DMS53 (cell line): ENCODE results near the gene ATOSB.
A peak's percentile ranks its signal among the peaks of the same experiment; 100 is the strongest.

ENCODE experiments used
- DNase-seq: peaks from one replicate; lab custom pipeline; 2025; lab: John Stamatoyannopoulos, UW

The ATOSB gene

GRCh38 chr9:35112257-35113020 is 3.2 kb downstream of the ATOSB start:
- no peak for DNase-seq

GRCh38 chr9:35111001-35111933 is 4.4 kb downstream of the ATOSB start:
- DNase-seq, result peak; percentile 98

DNA sequence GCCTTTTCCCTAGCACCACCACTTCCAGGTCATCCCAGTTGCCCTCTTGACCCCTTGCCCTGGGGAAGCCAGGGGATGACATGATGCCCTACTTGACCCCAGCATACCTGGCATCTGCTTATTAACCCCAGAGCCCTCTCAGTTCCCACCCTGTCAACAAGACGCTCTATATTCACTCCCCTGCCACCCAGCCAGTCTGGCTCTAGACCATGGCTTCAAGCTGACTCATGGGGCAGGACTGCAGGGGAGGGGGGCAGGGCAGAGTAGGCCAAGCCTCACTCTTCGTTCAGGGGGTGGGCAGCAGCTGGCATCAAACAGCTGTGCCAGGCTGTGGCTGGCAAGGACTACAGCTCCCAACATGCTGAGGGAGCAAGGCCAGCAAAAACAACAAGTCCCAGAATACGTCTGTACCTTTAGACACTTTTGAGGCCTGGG is 5.3 kb downstream of the ATOSB start:
- peak; percentile 28 for DNase-seq

GRCh38 chr9:35108946-35109575 is 6.6 kb downstream of the ATOSB start:
- DNase-seq, result no peak

DNA sequence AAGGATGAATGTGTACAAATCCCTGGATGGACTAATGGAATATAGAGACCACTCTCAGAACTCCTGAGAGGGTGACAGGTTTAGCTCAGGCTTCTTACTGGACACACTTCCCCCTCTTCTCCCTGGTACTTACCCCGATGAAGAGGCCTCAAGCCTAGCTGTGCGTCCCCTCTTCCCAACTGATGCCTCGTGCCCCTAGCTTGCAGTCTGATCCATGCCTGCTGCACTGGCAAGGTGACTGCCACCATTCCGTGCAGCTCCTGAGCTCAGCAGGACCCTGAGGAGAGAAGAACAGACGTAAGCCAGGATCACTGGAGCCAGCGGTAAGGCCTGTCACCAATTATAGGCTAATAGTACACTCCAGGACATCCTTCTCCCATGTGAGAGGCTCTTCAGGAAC is 7.2 kb downstream of the ATOSB start:
- DNase-seq, result no peak

DNA sequence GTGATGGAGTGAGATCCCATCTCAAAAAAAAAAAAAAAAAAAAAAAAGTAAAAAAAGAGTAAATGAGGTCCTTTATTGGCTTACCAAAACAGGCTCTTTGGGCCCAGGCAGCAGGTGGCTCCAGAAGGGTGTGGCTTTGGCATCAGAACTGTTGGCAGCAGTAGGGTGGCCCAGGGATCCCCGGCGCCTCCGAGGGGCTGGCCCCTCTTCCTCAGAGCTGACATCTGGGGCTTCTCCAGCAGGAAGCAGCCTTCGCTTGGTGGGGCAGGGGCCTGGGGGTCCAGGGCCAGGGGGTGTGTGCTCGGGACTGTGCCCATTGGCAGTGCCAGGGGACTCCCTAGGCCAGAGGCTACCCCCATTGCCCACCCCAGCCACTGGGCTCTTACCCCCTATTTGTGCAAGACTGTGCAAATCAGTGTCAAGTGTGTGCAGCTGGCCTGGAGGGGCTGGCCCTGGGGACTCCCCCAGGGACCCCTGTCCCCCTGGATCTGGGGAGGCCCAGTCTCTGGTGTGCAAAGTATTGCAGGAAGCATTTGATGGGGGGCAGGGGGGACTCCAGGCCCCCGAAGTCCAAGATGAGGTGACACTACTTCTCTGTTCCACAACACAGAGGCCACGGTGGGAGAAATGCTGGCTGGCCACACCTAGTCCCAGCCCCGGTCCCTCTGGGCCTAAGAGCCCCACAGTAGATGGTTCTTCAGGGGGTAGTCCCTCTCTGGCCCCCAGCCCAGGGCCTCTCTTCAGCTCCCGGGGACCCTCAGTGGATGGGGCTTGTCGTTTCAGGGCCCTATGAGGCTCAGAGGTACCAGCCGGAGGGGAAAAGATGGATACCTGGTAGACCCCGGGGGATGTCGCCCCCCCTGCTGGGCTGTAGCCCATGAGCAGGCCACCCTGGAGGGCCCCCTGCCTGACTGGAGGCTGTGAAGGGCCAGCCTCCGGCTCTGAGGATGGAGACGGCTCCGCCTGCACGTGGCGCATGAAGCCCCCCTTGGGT is 8.1 kb downstream of the ATOSB start:
- no peak for DNase-seq

DNA sequence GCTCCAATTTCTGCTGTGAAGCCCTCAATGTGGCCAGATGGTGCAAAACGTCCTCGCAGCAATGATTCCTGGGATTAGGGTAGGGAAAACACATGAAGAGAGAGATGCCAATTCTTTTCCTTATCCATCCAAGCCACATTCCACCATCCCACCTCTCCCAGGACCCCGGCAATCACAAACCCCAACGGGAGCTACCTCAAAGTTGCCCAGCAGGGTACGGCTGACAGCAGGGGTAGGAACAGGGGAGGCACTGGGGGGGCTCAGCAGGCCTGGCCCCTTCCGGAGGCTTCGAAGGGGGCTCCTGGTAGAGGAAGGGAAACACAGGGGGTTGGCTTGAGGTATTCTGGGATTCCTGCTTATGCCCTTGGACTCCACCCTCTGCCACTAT is 9.3 kb downstream of the ATOSB start:
- no peak for DNase-seq

DNA sequence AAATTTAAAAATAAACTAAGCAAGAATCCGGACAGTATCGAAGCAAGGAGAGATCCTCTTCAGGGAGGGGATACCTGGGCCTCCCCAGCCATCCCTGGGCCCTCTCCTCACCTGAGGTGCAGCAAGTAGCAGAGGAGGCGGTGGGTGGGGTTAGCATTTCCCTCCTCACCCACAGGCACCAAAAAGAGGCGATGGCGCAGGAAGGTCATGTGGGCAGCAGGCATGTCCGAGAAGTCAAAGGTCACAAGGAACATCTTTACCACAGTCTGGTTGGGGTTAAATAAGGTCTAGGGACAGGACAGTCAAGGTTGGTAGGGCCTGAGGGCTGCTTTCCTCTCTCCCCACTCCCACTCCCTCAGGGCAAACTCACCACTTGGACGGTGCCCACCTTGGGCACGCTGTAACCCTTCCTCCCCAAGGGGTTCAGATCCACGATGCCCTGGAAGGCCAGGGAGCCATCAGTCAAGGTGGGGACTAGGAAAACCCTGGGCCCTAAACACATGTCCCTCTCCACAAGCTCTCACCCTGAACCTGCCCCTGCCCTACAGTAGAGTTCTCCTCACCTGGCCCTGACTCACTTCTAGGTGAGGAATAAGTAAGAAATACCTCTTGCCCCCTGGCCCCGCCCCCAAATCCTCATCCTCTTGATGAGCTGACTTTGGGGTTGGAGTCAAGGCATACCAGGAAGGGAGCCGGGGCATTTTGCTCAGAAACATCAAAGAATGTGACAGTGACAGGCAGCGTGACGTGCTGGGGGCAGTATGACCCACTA is 9.9 kb downstream of the ATOSB start:
- DNase-seq, result no peak

DNA sequence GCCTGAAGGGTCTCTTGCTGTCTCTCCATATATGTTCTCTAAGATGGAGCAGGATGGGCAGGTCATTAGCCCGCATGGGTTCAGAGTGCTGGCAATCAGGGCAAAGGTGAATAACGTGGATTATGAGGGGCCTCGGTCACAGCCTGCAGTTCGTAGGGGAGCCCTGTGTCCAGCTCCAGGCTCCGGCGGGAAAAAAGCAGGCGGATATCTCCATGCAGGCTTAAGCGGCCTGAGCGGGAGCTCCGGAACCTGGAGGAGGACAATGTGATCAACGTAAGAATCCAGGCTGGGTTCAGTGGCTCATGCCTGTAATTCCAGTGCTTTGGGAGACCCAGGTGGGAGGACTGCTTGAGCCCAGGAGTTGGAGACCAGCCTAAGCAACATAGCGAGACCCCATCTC is 10.5 kb downstream of the ATOSB start:
- no peak for DNase-seq

DNA sequence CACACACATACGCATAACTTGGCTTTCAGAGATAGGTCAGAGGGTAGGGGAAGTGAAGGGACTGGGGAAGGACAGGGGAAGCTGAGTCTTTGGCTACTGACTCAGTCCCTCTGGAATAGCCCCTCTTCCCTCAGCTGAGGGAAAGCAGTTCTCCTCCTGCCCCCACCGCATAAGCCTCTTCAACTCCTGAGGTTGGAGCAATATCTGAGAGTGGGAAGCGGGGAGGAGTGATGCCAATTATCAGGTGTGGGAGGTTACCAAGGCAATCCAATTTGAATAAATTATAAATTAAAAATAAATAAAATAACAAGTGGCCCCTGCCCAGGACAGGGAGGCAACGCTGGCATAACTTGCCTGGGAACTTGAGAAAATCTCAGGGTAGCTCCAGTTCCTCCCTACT is 11.1 kb downstream of the ATOSB start:
- DNase-seq, result no peak

GRCh38 chr9:35103660-35104191 is 11.9 kb downstream of the ATOSB start:
- no peak for DNase-seq

DNA sequence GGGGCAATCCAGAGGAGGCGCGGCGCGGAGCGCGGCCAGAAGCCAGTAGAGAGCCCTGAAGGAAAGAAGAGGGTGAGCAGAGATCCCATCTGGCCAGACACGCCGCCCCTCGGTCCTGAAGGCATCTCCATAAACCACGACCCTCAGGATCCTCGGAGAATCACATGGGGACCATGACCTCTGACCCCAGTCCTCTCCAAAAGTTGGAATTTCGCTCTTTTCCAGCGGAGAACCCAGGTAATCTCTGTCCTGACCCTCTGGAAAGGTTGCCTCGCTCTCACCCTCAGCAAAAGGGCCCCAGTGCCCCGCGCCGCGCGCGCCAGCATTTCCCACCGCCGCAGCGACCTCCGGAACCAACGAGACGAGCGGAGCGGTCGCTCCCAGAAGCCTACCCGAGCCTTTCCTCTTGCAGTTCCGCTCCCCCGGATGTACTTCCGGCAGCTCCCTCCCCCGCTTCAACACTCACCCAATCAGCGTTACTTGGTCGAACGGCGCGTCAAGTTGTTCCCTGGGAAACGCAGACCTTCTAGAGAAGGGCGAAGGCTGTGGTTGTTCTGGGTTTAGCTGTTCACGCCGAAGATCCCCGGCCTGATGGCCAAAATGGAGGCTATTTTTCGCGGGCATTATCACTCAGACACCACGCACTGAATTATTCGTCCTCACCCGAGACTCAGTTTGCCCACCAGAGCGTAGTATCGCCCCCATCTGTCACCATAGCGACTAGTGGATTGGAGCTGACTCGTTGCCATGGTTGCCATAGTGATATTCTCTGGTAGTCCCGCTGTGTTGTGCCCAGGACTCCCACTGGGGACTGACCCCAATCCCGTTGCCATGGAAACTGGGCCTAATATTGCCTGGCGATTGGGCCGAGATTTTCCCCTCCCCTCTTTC is 12.6 kb downstream of the ATOSB start, which contains the start of gene STOML2:
Gene STOML2 (minus strand): TSS at position 363 of the 891 bp plus-strand sequence. CDS start 37 bp downstream, at position 326.
- peak; percentile 97 for DNase-seq

- DNase-seq, result peak; percentile 37
Observed at GRCh38 chr9:35102465-35102768, 13.2 kb downstream of the ATOSB start.

- no peak for DNase-seq
Observed at GRCh38 chr9:35097573-35097972, 18.1 kb downstream of the ATOSB start.

DNA sequence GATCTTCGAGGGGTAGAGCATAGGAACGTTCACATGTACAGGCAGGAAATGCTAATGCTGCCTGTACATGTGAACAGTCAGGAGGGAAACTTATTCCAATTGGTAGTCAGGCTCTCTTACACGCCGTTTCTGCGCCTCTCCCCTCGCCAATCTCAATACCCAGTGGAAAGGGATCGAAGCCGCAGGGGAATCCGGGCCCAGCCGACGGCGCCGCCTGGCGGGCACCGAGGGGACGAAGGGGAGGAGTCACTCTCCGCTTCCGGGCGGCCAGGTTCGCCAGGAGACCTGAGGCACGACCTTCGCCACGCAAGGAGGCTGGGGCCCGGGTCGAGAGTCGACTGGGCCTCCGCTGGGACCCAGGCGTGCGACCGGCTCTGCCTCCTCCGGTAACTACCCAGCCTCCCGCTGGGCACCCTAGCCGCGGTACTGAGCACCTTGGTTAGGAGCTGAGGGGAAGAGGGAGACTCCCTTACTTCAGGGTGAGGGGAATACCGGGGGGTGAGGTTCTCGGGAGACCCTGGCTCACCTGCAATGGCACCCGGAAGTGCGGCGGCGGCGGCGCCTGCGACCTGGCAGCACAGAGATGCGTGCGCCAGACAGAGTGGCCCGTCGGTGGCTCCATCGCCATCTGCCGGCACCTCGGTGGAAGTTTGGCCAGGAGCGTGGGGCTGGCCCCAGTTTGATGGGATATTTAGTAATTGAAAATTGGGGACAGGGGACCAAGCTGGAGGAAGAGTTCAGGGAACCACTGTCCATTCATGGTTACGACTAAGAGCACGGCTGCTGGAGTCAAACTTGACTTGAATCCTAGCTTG is 19.4 kb downstream of the ATOSB start, which contains the start of gene PIGO:
Gene PIGO (minus strand): TSS at position 557 of the 815 bp plus-strand sequence. CDS start 1,026 bp downstream, outside the sequence.
- peak; percentile 92 for DNase-seq

DNA sequence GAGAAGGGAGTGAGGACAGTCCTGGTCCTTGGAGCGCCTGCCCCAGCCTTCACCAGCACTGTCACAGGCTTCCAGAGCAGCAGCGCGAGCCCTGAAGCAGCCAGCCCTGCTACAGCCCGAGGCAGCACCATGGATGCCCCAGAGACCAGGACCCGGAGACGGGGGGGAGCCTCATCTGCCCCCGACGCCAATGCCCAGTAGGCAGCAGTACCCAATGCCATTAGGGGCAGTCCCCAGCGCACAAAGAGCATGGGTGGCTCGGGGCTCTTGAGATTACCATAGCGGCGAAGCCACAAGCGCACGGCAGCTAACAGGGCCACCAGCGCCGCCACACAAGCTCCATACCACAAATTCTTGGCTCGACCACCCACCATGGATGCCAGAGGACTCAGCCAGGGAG is 24.1 kb downstream of the ATOSB start:
- no peak for DNase-seq

GRCh38 chr9:35089434-35089833 is 26.2 kb downstream of the ATOSB start:
- no peak for DNase-seq

DNA sequence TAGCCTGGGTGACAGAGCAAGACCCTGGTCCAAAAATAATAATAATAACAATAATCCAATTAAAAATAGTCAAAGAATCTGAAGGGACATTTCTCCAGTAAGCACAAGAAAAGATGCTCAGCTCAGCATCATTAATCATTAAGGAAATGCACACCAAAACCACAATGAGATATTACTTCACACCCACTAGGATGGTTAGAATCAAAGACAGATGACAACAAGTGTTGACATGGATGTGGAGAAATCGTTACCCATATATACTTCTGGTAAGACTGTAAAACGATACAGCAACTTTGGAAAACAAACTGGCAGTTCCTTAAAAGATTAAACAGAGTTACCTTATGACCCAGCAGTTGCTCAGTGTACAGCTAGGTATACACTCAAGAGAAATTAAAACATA is 30.6 kb downstream of the ATOSB start:
- DNase-seq, result no peak
